Fibroblast of the aortic adventitia (primary cell): ENCODE data around the gene SNX10. TPM values are rescaled to one million over a fixed set of nuclear protein-coding genes. Genes with fewer than 3 reads are reported as not detected.

Source experiments
- DNase-seq: peaks from one replicate; pipeline ENCODE4 v3.0.0-alpha.2; 2010; ENCODE audit warnings: low read depth
- H3K4me3 ChIP-seq: 2 replicates; pipeline ENCODE4 v1.5.1; 2011; ENCODE audit warnings: low read depth, mild to moderate bottlenecking, control low read depth, low read length, moderate library complexity
- total RNA-seq: library from RNA; depleted of rRNA; stranded (reverse); fragments of >200 nt; gene quantifications from 2 replicates; pipeline ENCODE4 v1.2.3, GENCODE V29; 2012; ENCODE audit warnings: low replicate concordance
- TF ChIP-seq, protein P1 (sequence below): IDR thresholded peaks from 2 replicates; pipeline ENCODE4 v1.5.1; 2011; ENCODE audit warnings: mild to moderate bottlenecking, low read length, control low read depth, inconsistent platforms; ENCODE audit not compliant: insufficient read depth

SNX10 gene
- total RNA-seq, 1 donor = 0.09 TPM

DNA sequence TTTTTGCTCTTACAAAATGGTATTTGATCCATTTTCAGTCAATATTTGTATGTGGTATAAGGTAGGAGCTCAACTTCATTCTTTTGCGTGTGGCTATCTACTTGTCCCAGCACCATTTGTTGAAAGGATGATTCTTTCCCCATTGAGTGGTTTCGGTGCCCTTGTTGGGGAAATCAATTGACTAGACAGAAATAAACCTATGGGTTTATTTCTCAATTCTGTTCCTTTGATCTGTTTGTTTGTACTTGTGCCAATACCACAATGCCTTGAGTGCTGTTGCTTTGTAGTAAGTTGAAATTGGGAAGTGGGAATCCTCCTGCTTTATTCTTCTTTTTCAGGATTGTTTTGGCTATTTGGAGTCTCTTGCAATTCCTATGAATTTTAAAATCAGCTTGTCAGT, 41.0 kb downstream of the SNX10 start:
- H3K4me3 ChIP-seq = no peak overlapping the region
- no peak for DNase-seq
- TF ChIP-seq, protein P1, sequence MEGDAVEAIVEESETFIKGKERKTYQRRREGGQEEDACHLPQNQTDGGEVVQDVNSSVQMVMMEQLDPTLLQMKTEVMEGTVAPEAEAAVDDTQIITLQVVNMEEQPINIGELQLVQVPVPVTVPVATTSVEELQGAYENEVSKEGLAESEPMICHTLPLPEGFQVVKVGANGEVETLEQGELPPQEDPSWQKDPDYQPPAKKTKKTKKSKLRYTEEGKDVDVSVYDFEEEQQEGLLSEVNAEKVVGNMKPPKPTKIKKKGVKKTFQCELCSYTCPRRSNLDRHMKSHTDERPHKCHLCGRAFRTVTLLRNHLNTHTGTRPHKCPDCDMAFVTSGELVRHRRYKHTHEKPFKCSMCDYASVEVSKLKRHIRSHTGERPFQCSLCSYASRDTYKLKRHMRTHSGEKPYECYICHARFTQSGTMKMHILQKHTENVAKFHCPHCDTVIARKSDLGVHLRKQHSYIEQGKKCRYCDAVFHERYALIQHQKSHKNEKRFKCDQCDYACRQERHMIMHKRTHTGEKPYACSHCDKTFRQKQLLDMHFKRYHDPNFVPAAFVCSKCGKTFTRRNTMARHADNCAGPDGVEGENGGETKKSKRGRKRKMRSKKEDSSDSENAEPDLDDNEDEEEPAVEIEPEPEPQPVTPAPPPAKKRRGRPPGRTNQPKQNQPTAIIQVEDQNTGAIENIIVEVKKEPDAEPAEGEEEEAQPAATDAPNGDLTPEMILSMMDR = no peak

- no peak for DNase-seq
- TF ChIP-seq, protein P1 = no peak
- no peak overlapping the region for H3K4me3 ChIP-seq
Observed at GRCh38 chr7:26334166-26334859, 42.7 kb downstream of the SNX10 start.

GRCh38 chr7:26337232-26337865, 45.7 kb downstream of the SNX10 start:
- DNase-seq = no peak
- H3K4me3 ChIP-seq = no peak overlapping the region
- TF ChIP-seq, protein P1 = no peak

GRCh38 chr7:26340476-26341018, 48.9 kb downstream of the SNX10 start:
- no peak for DNase-seq
- TF ChIP-seq, protein P1 = no peak
- H3K4me3 ChIP-seq = no peak overlapping the region

DNA sequence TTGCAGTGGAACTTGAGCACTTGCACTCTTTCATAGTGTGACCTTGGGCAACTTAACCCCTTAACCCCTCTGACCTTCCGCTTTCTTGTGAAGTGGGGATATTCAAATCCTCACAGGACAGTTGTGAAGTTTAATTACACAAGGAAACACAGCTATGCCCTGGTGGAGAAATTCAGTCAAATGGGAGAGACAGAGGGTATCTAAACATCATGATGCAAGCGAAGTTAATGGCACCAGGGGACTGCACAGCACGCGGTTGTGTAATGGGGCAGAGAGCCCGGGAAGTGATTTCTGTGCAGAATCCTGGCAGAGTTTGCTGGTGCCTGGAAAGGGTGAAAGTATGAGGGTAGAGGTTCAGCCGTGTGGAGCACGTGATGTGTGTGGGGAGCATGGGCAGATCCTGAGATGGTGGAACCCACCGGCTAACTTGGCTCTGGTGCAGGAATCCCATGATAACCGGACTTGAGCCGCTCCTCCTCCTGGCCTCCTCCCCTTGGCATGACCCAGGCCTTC, 51.7 kb downstream of the SNX10 start:
- H3K4me3 ChIP-seq = no peak overlapping the region
- TF ChIP-seq, protein P1 = no peak
- no peak for DNase-seq

DNA sequence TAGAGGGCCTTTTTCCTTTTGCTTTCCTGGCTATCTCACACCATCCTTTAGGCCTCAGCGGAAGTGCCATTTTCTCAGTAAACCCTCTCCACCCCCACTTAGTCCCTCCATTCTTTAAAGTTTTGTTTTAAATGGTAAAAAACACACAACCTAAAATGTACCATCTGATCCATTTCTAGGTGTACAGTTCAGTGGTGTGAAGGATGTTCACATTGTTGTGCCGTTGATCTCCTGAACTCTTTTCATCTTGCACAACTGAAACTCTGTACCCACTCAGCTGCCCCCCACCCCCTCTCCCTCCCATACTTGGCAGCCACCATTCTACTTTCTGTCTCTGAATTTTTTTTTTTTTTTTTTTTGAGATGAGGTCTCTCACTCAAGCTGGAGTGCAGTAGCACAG, 52.2 kb downstream of the SNX10 start:
- TF ChIP-seq, protein P1 = no peak
- no peak for DNase-seq
- H3K4me3 ChIP-seq = no peak overlapping the region
